ENCODE measurements around the gene METTL26. TPM values are rescaled to one million over a fixed set of nuclear protein-coding genes. Genes with fewer than 3 reads are reported as not detected.

METTL26 gene
- total RNA-seq, 2 experiments from 2014 or later: 116 to 127 TPM

DNA sequence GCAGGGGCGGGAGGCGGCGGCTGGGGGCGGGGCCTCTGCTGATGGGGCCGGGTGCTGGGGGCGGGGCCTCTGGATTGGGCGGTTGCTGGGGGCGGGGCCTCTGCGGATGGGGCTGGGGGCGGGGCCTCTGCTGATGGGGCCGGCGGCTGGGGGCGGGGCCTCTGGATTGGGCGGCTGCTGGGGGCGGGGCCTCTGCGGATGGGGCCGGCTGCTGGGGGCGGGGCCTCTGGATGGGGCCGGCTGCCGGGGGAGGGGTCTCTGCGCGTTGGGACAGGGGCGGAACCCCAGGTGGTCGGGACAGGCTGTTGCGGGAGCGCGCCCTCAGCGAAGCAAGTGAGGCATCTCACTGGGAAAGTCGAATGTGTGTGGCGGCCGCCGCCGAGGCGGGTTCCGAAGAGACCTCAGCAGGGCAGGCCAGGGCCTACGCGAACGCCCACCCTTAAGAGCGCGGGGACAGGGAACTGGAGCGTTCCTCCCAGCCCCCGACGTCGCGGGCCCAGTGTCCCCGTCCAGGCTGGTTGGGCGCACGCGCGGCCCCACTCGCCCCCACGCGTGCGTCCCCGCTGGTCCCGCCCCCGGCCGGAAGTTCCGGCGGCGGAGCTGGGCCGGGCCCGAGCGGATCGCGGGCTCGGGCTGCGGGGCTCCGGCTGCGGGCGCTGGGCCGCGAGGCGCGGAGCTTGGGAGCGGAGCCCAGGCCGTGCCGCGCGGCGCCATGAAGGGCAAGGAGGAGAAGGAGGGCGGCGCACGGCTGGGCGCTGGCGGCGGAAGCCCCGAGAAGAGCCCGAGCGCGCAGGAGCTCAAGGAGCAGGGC, 43.9 kb upstream of the METTL26 start, which contains the start of gene STUB1:
STUB1 (plus strand) TSS at position 597 of the 811 bp plus-strand sequence; CDS start at position 713, 116 bp downstream.
- peak; percentile 96 for DNase-seq
- Mint-ChIP-seq H3K27me3 (peaks cover 2% of the 10 kb centered on the region), H3K9me3 (ENCODE audit: low read depth) (no peaks in the 10 kb centered on the region), H3K27ac (peak within 1 kb of the TSS; percentile 73), H3K4me3 (peak within 1 kb of the TSS; percentile 76), H3K4me1 (peaks cover 37% of the 10 kb centered on the region), H3K36me3 (ENCODE audit: low read depth) (peaks cover 21% of the 10 kb centered on the region)
- ChIA-PET CTCF (no interaction called here), POLR2A (interaction anchor here (1.0 kb wide), 1 partner anchor 740 kb away, joined by 3 read pairs; the partner anchor contains the start of gene UQCC4)
- intact Hi-C loops (cut with DNase I, micrococcal nuclease): loop anchor here (1.0 to 5.0 kb wide), 16 partner anchors 10 to 1092 kb away; partner anchors contain the start of genes METTL26 (in 2 of the 2), ANTKMT (in 1 of the 2), AXIN1 (in 1 of the 2) and CAPN15 (in 1 of the 2)
- peak; percentile 52 for ATAC-seq

- Mint-ChIP-seq H3K27me3 (peaks cover 2% of the 10 kb centered on the region), H3K4me1 (peaks cover 36% of the 10 kb centered on the region), H3K27ac (peak overlapping the region; percentile 33), H3K36me3 (ENCODE audit: low read depth) (peaks cover 20% of the 10 kb centered on the region), H3K9me3 (ENCODE audit: low read depth) (no peaks in the 10 kb centered on the region), H3K4me3 (peak overlapping the region; percentile 76)
- ATAC-seq (peak; percentile 9), DNase-seq (peak; percentile 72)
- ChIA-PET CTCF (interaction anchor here (0.7 to 0.8 kb wide), 2 partner anchors 9 to 11 kb away, joined by 3 to 5 read pairs; partner anchors contain the start of gene RHOT2), POLR2A (interaction anchor here (1.0 kb wide), 2 partner anchors 109 to 741 kb away, joined by 3 to 4 read pairs; partner anchors contain the start of genes CHTF18, RPUSD1 and UQCC4)
- intact Hi-C loops (cut with DNase I, micrococcal nuclease): loop anchor here in 1 of 2 experiments (1.0 kb wide), 4 partner anchors 11 to 327 kb away; partner anchors contain the start of genes AXIN1, MCRIP2 and RHOT2
Measured at GRCh38 chr16:678858-679813, 43.0 kb upstream of the METTL26 start.

DNA sequence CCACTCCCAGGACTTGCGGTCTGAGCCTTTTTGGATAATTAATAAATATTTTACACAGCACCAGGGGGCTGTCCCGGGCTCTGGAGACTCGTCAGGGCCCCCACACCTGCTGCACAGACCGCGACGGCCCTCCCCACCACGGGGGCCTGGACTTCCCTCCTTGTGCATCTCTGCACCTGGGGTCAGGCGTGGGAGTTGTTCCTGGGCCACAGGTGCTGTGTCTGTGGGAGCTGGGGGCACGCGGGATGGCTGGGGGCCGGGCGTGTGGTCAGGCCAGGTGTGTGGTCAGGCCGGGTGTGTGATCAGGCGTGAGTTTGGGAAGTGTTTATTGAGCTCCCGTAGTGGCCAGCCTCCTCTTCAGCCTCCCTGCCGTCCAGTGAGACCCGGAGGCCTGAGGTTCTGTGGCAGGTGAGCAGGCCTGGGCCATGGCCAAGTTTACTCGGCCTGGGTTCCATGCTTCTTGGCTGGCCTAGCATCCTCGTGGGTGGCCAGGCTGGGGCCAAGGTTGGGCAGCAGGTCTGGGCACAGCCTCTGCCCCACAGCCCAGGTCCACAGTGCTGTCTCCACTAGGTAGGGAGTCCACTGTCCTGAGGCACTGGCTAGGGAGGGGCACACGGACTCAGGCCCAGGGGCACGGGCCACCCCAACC, 42.2 kb upstream of the METTL26 start:
- DNase-seq (no peak), ATAC-seq (no peak)
- H3K36me3 Mint-ChIP-seq (ENCODE audit: low read depth): peaks cover 18% of the 10 kb centered on the region
- H3K4me1 Mint-ChIP-seq: peaks cover 35% of the 10 kb centered on the region
- peaks cover 2% of the 10 kb centered on the region for H3K27me3 Mint-ChIP-seq
- POLR2A ChIA-PET: interaction anchor here (1.0 kb wide), 1 partner anchor 110 kb away, joined by 4 read pairs; the partner anchor contains the start of genes CHTF18 and RPUSD1
- no peaks in the 10 kb centered on the region for H3K9me3 Mint-ChIP-seq (ENCODE audit: low read depth)
- no peak overlapping the region for H3K27ac Mint-ChIP-seq
- intact Hi-C loops (cut with DNase I, micrococcal nuclease): no loop called here
- H3K4me3 Mint-ChIP-seq: no peak overlapping the region
- CTCF ChIA-PET: interaction anchor here (0.7 to 0.8 kb wide), 2 partner anchors 8 to 10 kb away, joined by 3 to 5 read pairs; partner anchors contain the start of gene RHOT2

- Mint-ChIP-seq H3K4me3 (no peak overlapping the region), H3K9me3 (ENCODE audit: low read depth) (no peaks in the 10 kb centered on the region), H3K36me3 (ENCODE audit: low read depth) (peaks cover 18% of the 10 kb centered on the region), H3K27me3 (peaks cover 2% of the 10 kb centered on the region), H3K4me1 (peaks cover 27% of the 10 kb centered on the region), H3K27ac (no peak overlapping the region)
- ChIA-PET POLR2A (interaction anchor here (0.5 kb wide), 1 partner anchor 285 kb away, joined by 4 read pairs; no protein-coding TSS in a partner anchor), CTCF (no interaction called here)
- no peak for ATAC-seq
- intact Hi-C loops (cut with DNase I, micrococcal nuclease): no loop called here
- no peak for DNase-seq
Measured at GRCh38 chr16:677316-678190, 41.4 kb upstream of the METTL26 start.

GRCh38 chr16:676913-677312, 40.8 kb upstream of the METTL26 start:
- ChIA-PET CTCF (no interaction called here), POLR2A (no interaction called here)
- H3K27me3 Mint-ChIP-seq: peaks cover 2% of the 10 kb centered on the region

DNA sequence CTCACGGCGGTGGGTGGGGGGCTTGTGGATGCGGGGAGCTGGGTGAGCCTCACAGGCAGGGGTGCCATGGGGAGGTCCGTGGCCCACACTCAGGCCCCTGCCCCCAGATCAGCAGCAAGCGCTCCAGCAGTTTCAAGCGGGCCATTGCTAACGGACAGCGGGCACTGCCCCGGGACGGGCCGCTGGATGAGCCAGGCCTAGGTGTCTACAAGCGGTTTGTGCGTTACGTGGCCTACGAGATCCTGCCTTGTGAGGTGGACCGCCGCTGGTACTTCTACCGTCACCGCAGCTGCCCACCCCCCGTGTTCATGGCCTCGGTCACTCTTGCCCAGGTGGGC, 40.4 kb upstream of the METTL26 start:
- Mint-ChIP-seq H3K9me3 (ENCODE audit: low read depth) (no peaks in the 10 kb centered on the region), H3K27ac (no peak overlapping the region), H3K4me1 (peaks cover 17% of the 10 kb centered on the region), H3K27me3 (peaks cover 2% of the 10 kb centered on the region), H3K36me3 (ENCODE audit: low read depth) (peaks cover 11% of the 10 kb centered on the region), H3K4me3 (no peak overlapping the region)
- DNase-seq (no peak), ATAC-seq (no peak)
- intact Hi-C loops (cut with DNase I, micrococcal nuclease): no loop called here
- CTCF ChIA-PET: interaction anchor here (1.2 kb wide), 1 partner anchor 40 kb away, joined by 3 read pairs; the partner anchor contains the start of gene METTL26
- POLR2A ChIA-PET: no interaction called here

More at GRCh38 chr16:676913-677312, 40.8 kb upstream of the METTL26 start:
- H3K9me3 Mint-ChIP-seq (ENCODE audit: low read depth): no peaks in the 10 kb centered on the region
- no peak overlapping the region for H3K4me3 Mint-ChIP-seq
- intact Hi-C loops (cut with DNase I, micrococcal nuclease): no loop called here
- H3K27ac Mint-ChIP-seq: no peak overlapping the region
- DNase-seq (no peak), ATAC-seq (no peak)
- peaks cover 14% of the 10 kb centered on the region for H3K36me3 Mint-ChIP-seq (ENCODE audit: low read depth)
- H3K4me1 Mint-ChIP-seq: peaks cover 21% of the 10 kb centered on the region

GRCh38 chr16:675884-676564, 39.9 kb upstream of the METTL26 start:
- POLR2A ChIA-PET: no interaction called here
- Mint-ChIP-seq H3K27ac (no peak overlapping the region), H3K36me3 (ENCODE audit: low read depth) (peaks cover 9% of the 10 kb centered on the region), H3K9me3 (ENCODE audit: low read depth) (no peaks in the 10 kb centered on the region), H3K4me1 (peaks cover 12% of the 10 kb centered on the region), H3K4me3 (no peak overlapping the region), H3K27me3 (peaks cover 2% of the 10 kb centered on the region)
- intact Hi-C loops (cut with DNase I, micrococcal nuclease): no loop called here
- ATAC-seq: no peak
- DNase-seq: no peak
- CTCF ChIA-PET: interaction anchor here (1.2 kb wide), 1 partner anchor 39 kb away, joined by 3 read pairs; the partner anchor contains the start of gene METTL26

DNA sequence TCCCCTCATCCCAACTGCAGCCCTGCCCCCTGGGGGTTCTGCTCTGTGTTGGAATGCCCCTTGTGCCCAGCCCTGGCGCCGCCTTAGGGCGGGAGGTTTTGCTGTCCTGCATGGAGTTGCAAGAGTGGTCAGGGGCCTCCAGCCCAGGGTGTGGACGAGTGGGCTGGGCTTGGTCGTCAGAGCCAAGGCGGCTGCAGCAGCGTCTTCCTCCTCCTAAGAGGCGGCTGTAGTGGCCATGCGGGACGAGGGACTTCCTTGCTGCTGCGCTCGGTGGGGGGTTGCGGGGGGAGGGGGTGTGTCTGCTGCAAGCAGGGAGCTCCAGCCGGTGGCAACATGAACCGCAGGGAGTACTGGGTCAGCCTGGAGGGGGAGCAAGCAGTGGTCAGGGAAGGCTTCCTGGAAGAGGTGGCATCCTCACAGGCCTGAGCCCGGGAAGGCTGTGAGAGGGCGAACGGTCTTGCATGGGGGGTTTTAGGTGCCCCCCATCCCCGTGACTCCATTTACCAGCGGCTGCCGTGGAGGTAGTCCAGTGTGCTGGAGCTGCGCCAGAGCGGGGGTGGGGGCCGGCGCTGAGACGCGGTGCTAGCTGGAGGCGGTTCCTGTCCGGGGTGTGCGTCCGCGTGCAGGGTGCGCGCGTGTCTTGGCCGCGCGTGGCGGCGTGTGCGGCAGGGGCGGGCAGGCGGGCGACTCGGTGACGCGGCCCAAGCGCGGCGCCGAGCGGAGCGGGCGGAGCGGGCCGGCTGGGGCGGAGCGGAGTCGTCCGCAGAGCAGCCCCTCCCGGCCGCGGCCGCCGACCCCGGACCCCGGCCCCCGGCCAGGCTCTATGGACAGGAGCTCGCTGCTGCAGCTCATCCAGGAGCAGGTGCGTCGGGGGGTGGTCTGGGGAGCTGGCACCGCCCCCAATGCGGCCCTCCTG, 39.1 kb upstream of the METTL26 start, which contains the start of gene RHBDL1:
RHBDL1 (plus strand) TSS at position 704 of the 916 bp plus-strand sequence; CDS start at position 824, 120 bp downstream.
- DNase-seq (peak; percentile 45), ATAC-seq (no peak)
- peaks cover 2% of the 10 kb centered on the region for H3K27me3 Mint-ChIP-seq
- H3K4me1 Mint-ChIP-seq: peaks cover 11% of the 10 kb centered on the region
- no peaks in the 10 kb centered on the region for H3K9me3 Mint-ChIP-seq (ENCODE audit: low read depth)
- no peak within 1 kb of the TSS for H3K4me3 Mint-ChIP-seq
- intact Hi-C loops (cut with DNase I, micrococcal nuclease): no loop called here
- peaks cover 10% of the 10 kb centered on the region for H3K36me3 Mint-ChIP-seq (ENCODE audit: low read depth)
- POLR2A ChIA-PET: no interaction called here
- no peak within 1 kb of the TSS for H3K27ac Mint-ChIP-seq
- CTCF ChIA-PET: interaction anchor here (1.2 kb wide), 1 partner anchor 39 kb away, joined by 3 read pairs; the partner anchor contains the start of gene METTL26
